ENCODE results near the gene ERG28.

ERG28 gene

GRCh38 chr14:75653563-75653962, 7.1 kb downstream of the ERG28 start:
- ATAC-seq: no peak
- TF ChIP-seq GLIS3 (CRISPR knock-in tag; IDR thresholded peaks at IDR 0.05) (no peak), CREB5 (CRISPR knock-in tag; IDR thresholded peaks at IDR 0.05; ENCODE audit: low read depth) (no peak), ARNTL (CRISPR knock-in tag; IDR thresholded peaks at IDR 0.05; ENCODE audit: borderline replicate concordance, low read depth) (no peak), CSRNP3 (CRISPR knock-in tag; IDR thresholded peaks at IDR 0.05) (no peak), TCF4 (CRISPR knock-in tag; IDR thresholded peaks at IDR 0.05; ENCODE audit: borderline replicate concordance) (no peak), TOX (CRISPR knock-in tag; IDR thresholded peaks at IDR 0.05; ENCODE audit: borderline replicate concordance) (no peak), RARB (CRISPR knock-in tag; IDR thresholded peaks at IDR 0.05) (no peak), ZNF8 (CRISPR knock-in tag; IDR thresholded peaks at IDR 0.05) (no peak), ZNF565 (CRISPR knock-in tag; conservative IDR thresholded peaks at IDR 0.05; ENCODE audit: low read depth) (no peak), SNAI2 (CRISPR knock-in tag; IDR thresholded peaks at IDR 0.05) (no peak), ISL1 (CRISPR knock-in tag; IDR thresholded peaks at IDR 0.05) (no peak)

- TF ChIP-seq ZFP3 (CRISPR knock-in tag; IDR thresholded peaks at IDR 0.05) (no peak), POU6F1 (CRISPR knock-in tag; IDR thresholded peaks at IDR 0.05; ENCODE audit: borderline replicate concordance, low read depth) (no peak), PATZ1 (CRISPR knock-in tag; IDR thresholded peaks at IDR 0.05; ENCODE audit: borderline replicate concordance) (no peak), ZC3H10 (CRISPR knock-in tag; IDR thresholded peaks at IDR 0.05) (no peak), CSRNP3 (CRISPR knock-in tag; IDR thresholded peaks at IDR 0.05) (no peak), ZNF70 (CRISPR knock-in tag; IDR thresholded peaks at IDR 0.05) (no peak), SNAI2 (CRISPR knock-in tag; IDR thresholded peaks at IDR 0.05) (no peak), CSDC2 (CRISPR knock-in tag; IDR thresholded peaks at IDR 0.05) (no peak), ISL1 (CRISPR knock-in tag; IDR thresholded peaks at IDR 0.05) (no peak), ZFP30 (CRISPR knock-in tag; IDR thresholded peaks at IDR 0.05) (no peak), CREB5 (CRISPR knock-in tag; IDR thresholded peaks at IDR 0.05; ENCODE audit: low read depth) (no peak), ZNF565 (CRISPR knock-in tag; conservative IDR thresholded peaks at IDR 0.05; ENCODE audit: low read depth) (no peak), ESRRG (CRISPR knock-in tag; IDR thresholded peaks at IDR 0.05) (no peak), BACH2 (CRISPR knock-in tag; IDR thresholded peaks at IDR 0.05; ENCODE audit: borderline replicate concordance) (no peak), TOX (CRISPR knock-in tag; IDR thresholded peaks at IDR 0.05; ENCODE audit: borderline replicate concordance) (no peak), RARB (CRISPR knock-in tag; IDR thresholded peaks at IDR 0.05) (no peak), TCF4 (CRISPR knock-in tag; IDR thresholded peaks at IDR 0.05; ENCODE audit: borderline replicate concordance) (no peak), GLIS3 (CRISPR knock-in tag; IDR thresholded peaks at IDR 0.05) (no peak), ARNTL (CRISPR knock-in tag; IDR thresholded peaks at IDR 0.05; ENCODE audit: borderline replicate concordance, low read depth) (no peak)
- ATAC-seq: no peak
Measured at GRCh38 chr14:75650253-75651058, 10.2 kb downstream of the ERG28 start.

Data from SK-N-SH treated with all-trans-retinoic acid at 6 μM for 48 hours (cell line).